Neuronal stem cell (in vitro differentiated cells): ENCODE data around the gene CLNK.

Experiments used
- DNase-seq: peaks from one replicate; pipeline ENCODE4 v3.0.0-alpha.2; 2013; ENCODE audit warnings: low spot score
- H2AFZ ChIP-seq: one replicate; pipeline ENCODE4 v1.6.1; 2013; ENCODE audit warnings: mild to moderate bottlenecking, low read length, inconsistent platforms
- H2AK5ac ChIP-seq: 2 replicates; pipeline ENCODE4 v1.6.1; 2013; ENCODE audit warnings: low read depth, mild to moderate bottlenecking, inconsistent platforms, low read length, moderate library complexity, mixed read lengths
- H2BK120ac ChIP-seq: 2 replicates; pipeline ENCODE4 v1.6.1; 2013; ENCODE audit warnings: low read depth, mild to moderate bottlenecking, inconsistent platforms, low read length, moderate library complexity, mixed read lengths
- H2BK12ac ChIP-seq: one replicate; pipeline ENCODE4 v1.6.1; 2013; ENCODE audit warnings: low read length, inconsistent platforms
- H2BK15ac ChIP-seq: 2 replicates; pipeline ENCODE4 v1.6.1; 2013; ENCODE audit warnings: mild to moderate bottlenecking, low read length, inconsistent platforms, mixed read lengths
- H2BK5ac ChIP-seq: one replicate; pipeline ENCODE4 v1.6.1; 2013; ENCODE audit warnings: inconsistent platforms, mild to moderate bottlenecking, low read length, moderate library complexity
- H3K14ac ChIP-seq: one replicate; pipeline ENCODE4 v1.6.1; 2013; ENCODE audit warnings: low read length, inconsistent platforms
- H3K18ac ChIP-seq: 2 replicates; pipeline ENCODE4 v1.6.1; 2013; ENCODE audit warnings: low read length, inconsistent platforms
- H3K23ac ChIP-seq: 2 replicates; pipeline ENCODE4 v1.6.1; 2013; ENCODE audit warnings: low read depth, mild to moderate bottlenecking, mixed read lengths, low read length, inconsistent platforms; ENCODE audit not compliant: poor library complexity
- H3K27ac ChIP-seq: replicated peaks from 3 replicates; pipeline ENCODE4 v1.5.1; 2013; ENCODE audit warnings: low read length, inconsistent platforms
- H3K27me3 ChIP-seq, 3 experiments: 2 replicates each; pipeline ENCODE4 v1.6.1; 2013; ENCODE audit warnings: low read length in 3 of 3, mild to moderate bottlenecking in 2 of 3, inconsistent platforms in 1 of 3, low read depth in 1 of 3, mixed read lengths in 1 of 3, moderate library complexity in 1 of 3; ENCODE audit not compliant: control insufficient read depth in 3 of 3, insufficient read depth in 3 of 3
- H3K36me3 ChIP-seq, 2 donors: replicated peaks in 1 of 2; 2 replicates each; pipeline ENCODE4 v1.6.1; 2013; ENCODE audit warnings: low read length in 2 of 2; ENCODE audit not compliant: control insufficient read depth in 2 of 2, insufficient read depth in 2 of 2
- H3K4ac ChIP-seq: 2 replicates; pipeline ENCODE4 v1.6.1; 2013; ENCODE audit warnings: inconsistent platforms, mild to moderate bottlenecking, low read length, moderate library complexity
- H3K4me1 ChIP-seq, 2 donors: 1 replicate in 1 of 2; 2 replicates in 1 of 2; pipeline ENCODE4 v1.6.1; 2013; ENCODE audit warnings: low read length in 2 of 2, low read depth in 1 of 2; ENCODE audit not compliant: control insufficient read depth in 2 of 2, insufficient read depth in 1 of 2
- H3K4me2 ChIP-seq: one replicate; pipeline ENCODE4 v1.6.1; 2013; ENCODE audit warnings: mild to moderate bottlenecking, low read length, inconsistent platforms; ENCODE audit not compliant: insufficient read depth, poor library complexity, severe bottlenecking
- H3K4me3 ChIP-seq, 2 donors: 2 replicates each; pipeline ENCODE4 v1.5.1; 2013; ENCODE audit warnings: low read length in 2 of 2, mild to moderate bottlenecking in 2 of 2, inconsistent platforms in 1 of 2, moderate library complexity in 1 of 2
- H3K79me1 ChIP-seq: one replicate; pipeline ENCODE4 v1.6.1; 2013; ENCODE audit warnings: low read depth, mild to moderate bottlenecking, inconsistent platforms, low read length, moderate library complexity
- H3K9ac ChIP-seq: one replicate; pipeline ENCODE4 v1.6.1; 2013; ENCODE audit warnings: mild to moderate bottlenecking, low read depth, low read length, inconsistent platforms; ENCODE audit not compliant: poor library complexity
- H3K9me3 ChIP-seq, 2 donors: replicated peaks in 1 of 2; 2 replicates each; pipeline versions ENCODE3 to v1.6.1; 2013; ENCODE audit warnings: low read length in 2 of 2, mild to moderate bottlenecking in 2 of 2, inconsistent platforms in 1 of 2, low read depth in 1 of 2, mixed read lengths in 1 of 2, moderate library complexity in 1 of 2; ENCODE audit not compliant: control insufficient read depth in 2 of 2, insufficient read depth in 1 of 2
- H4K8ac ChIP-seq: one replicate; pipeline ENCODE4 v1.6.1; 2013; ENCODE audit warnings: low read depth, mild to moderate bottlenecking, inconsistent platforms, low read length, moderate library complexity
- H4K91ac ChIP-seq: one replicate; pipeline ENCODE4 v1.6.1; 2013; ENCODE audit warnings: low read length, low read depth, mild to moderate bottlenecking, inconsistent platforms; ENCODE audit not compliant: poor library complexity
- WGBS, 2 donors: extraction: QIAGEN DNeasy Blood & Tissue Kit; methylation state at CpG; one replicate each; pipeline ENCODE4 v1.1.7; 2013; ENCODE audit warnings: missing lambda C conversion rate in 2 of 2, mixed read lengths in 1 of 2; ENCODE audit not compliant: insufficient read length in 2 of 2, insufficient replicate concordance in 1 of 2; ENCODE audit errors: extremely low coverage in 2 of 2; 5-methylcytosine and 5-hydroxymethylcytosine counted together

The CLNK gene

GRCh38 chr4:10713591-10713990 is 29.0 kb upstream of the CLNK start:
- Histone ChIP-seq H2BK5ac (no peak overlapping the region), H3K36me3 (no peaks in the 10 kb centered on the region), H3K9ac (no peak overlapping the region), H3K4me1 (peaks cover 0 to 1% of the 10 kb centered on the region in 2 donors), H3K14ac (no peak overlapping the region), H3K4me2 (no peak overlapping the region), H3K4ac (no peak overlapping the region), H2BK15ac (no peak overlapping the region), H3K27ac (no peak overlapping the region), H4K8ac (no peak overlapping the region), H4K91ac (no peak overlapping the region), H2BK120ac (no peak overlapping the region), H3K9me3 (peaks cover 3 to 7% of the 10 kb centered on the region in 2 donors), H3K23ac (no peak overlapping the region), H3K27me3 (no peaks in the 10 kb centered on the region), H3K4me3 (no peak overlapping the region), H2AK5ac (no peak overlapping the region), H3K79me1 (no peaks in the 10 kb centered on the region), H2AFZ (no peak overlapping the region), H2BK12ac (no peak overlapping the region), H3K18ac (no peak overlapping the region)
- WGBS, 2 donors = no CpG with 5 or more reads among the region's 3 CpGs
- DNase-seq = no peak

GRCh38 chr4:10706236-10706635 is 21.7 kb upstream of the CLNK start:
- H4K8ac ChIP-seq = no peak overlapping the region
- H3K9me3 ChIP-seq = no peaks in the 10 kb centered on the region
- no peak overlapping the region for H3K9ac ChIP-seq
- no peaks in the 10 kb centered on the region for H3K36me3 ChIP-seq
- no peaks in the 10 kb centered on the region for H3K27me3 ChIP-seq
- H2AFZ ChIP-seq = no peak overlapping the region
- H3K14ac ChIP-seq = no peak overlapping the region
- H2BK120ac ChIP-seq = no peak overlapping the region
- H4K91ac ChIP-seq = no peak overlapping the region
- H3K4me3 ChIP-seq = no peak overlapping the region
- no peak overlapping the region for H2BK15ac ChIP-seq
- H3K79me1 ChIP-seq = no peaks in the 10 kb centered on the region
- DNase-seq = no peak
- H2BK12ac ChIP-seq = no peak overlapping the region
- no peak overlapping the region for H3K23ac ChIP-seq
- H3K4ac ChIP-seq = no peak overlapping the region
- no peak overlapping the region for H2BK5ac ChIP-seq
- H2AK5ac ChIP-seq = no peak overlapping the region
- H3K18ac ChIP-seq = no peak overlapping the region
- H3K4me1 ChIP-seq = no peaks in the 10 kb centered on the region
- no peak overlapping the region for H3K4me2 ChIP-seq
- WGBS, 2 donors = no CpG with 5 or more reads among the region's 1 CpG
- H3K27ac ChIP-seq = no peak overlapping the region

- no peak overlapping the region for H2AK5ac ChIP-seq
- no peaks in the 10 kb centered on the region for H3K4me1 ChIP-seq
- H3K4ac ChIP-seq = no peak overlapping the region
- no peak overlapping the region for H4K8ac ChIP-seq
- no peak overlapping the region for H2BK120ac ChIP-seq
- no peak overlapping the region for H2BK5ac ChIP-seq
- H3K27ac ChIP-seq = no peak overlapping the region
- no peaks in the 10 kb centered on the region for H3K36me3 ChIP-seq
- no peak overlapping the region for H3K9ac ChIP-seq
- no peaks in the 10 kb centered on the region for H3K27me3 ChIP-seq
- no peak overlapping the region for H3K4me3 ChIP-seq
- H3K14ac ChIP-seq = no peak overlapping the region
- no peaks in the 10 kb centered on the region for H3K9me3 ChIP-seq
- H3K4me2 ChIP-seq = no peak overlapping the region
- no peaks in the 10 kb centered on the region for H3K79me1 ChIP-seq
- no peak overlapping the region for H2AFZ ChIP-seq
- peak overlapping the region; percentile 38 for H4K91ac ChIP-seq
- H3K23ac ChIP-seq = no peak overlapping the region
- no peak overlapping the region for H2BK12ac ChIP-seq
- H3K18ac ChIP-seq = no peak overlapping the region
- DNase-seq = no peak
- no peak overlapping the region for H2BK15ac ChIP-seq
Measured at GRCh38 chr4:10704430-10704810, 19.9 kb upstream of the CLNK start.

GRCh38 chr4:10703766-10704429 is 19.3 kb upstream of the CLNK start:
- no peak overlapping the region for H2AFZ ChIP-seq
- H2AK5ac ChIP-seq = no peak overlapping the region
- H2BK12ac ChIP-seq = no peak overlapping the region
- no peak for DNase-seq
- no peak overlapping the region for H3K23ac ChIP-seq
- no CpG with 5 or more reads among the region's 3 CpGs for WGBS, 2 donors
- no peak overlapping the region for H2BK120ac ChIP-seq
- no peaks in the 10 kb centered on the region for H3K27me3 ChIP-seq
- no peak overlapping the region for H3K9ac ChIP-seq
- H2BK5ac ChIP-seq = no peak overlapping the region
- no peaks in the 10 kb centered on the region for H3K79me1 ChIP-seq
- H3K27ac ChIP-seq = no peak overlapping the region
- H3K9me3 ChIP-seq = no peaks in the 10 kb centered on the region
- no peak overlapping the region for H3K4me3 ChIP-seq
- H3K4ac ChIP-seq = no peak overlapping the region
- no peaks in the 10 kb centered on the region for H3K36me3 ChIP-seq
- no peak overlapping the region for H4K8ac ChIP-seq
- no peak overlapping the region for H3K18ac ChIP-seq
- no peak overlapping the region for H3K14ac ChIP-seq
- no peak overlapping the region for H2BK15ac ChIP-seq
- no peak overlapping the region for H3K4me2 ChIP-seq
- no peak overlapping the region for H4K91ac ChIP-seq
- H3K4me1 ChIP-seq = no peaks in the 10 kb centered on the region
